Measurements from ENCODE around the gene LRRC41.

GRCh38 chr1:46244656-46245371, 58.6 kb downstream of the LRRC41 start:
- TF ChIP-seq CTCF (IDR thresholded peaks at IDR 0.05; ENCODE audit: insufficient read depth, low read length, poor library complexity, severe bottlenecking) (peak; percentile 65), EZH2phosphoT487 (conservative IDR thresholded peaks at IDR 0.05; ENCODE audit: low read length) (no peak)
